Suprapubic skin (tissue), 4 donors: ENCODE results near the gene C6orf15.

Experiments
- POLR2A ChIP-seq, 2 donors: fragments of 450-650 bp; IDR thresholded peaks; one replicate each; pipeline ENCODE4 v1.6.1; 2017; ENCODE audit warnings: antibody characterized with exemption in 2 of 2, mild to moderate bottlenecking in 2 of 2, moderate library complexity in 2 of 2
- POLR2AphosphoS5 ChIP-seq, 3 donors: sonication (generic); formaldehyde crosslinking; IDR thresholded peaks; one replicate each; pipeline ENCODE4 v1.6.1; 2017; ENCODE audit warnings: antibody characterized with exemption in 3 of 3

DNA sequence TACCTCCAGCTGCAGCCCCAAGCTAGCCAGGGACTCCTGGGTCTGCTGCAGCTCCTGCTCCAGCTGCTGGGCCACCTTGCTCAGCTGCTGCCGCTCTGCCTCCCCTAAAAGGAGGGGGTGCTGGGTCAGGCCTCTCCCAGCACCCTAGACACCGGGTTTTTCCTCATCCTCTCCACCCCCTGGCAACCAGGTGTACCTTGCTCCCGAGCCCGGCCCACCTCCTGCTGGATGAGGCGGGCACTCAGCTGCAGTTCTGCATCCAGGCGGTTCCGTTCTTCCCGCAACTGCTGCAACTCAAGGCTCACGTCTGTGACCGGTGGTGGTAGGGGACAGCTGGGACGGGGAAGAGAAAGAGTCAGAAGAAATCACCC lies 32.6 kb upstream of the C6orf15 start:
- TF ChIP-seq POLR2A (IDR thresholded peaks at IDR 0.05) (no peak), POLR2AphosphoS5 (IDR thresholded peaks at IDR 0.05) (no peak)
